HS-5 (cell line): ENCODE results near the gene GCHFR.

ENCODE experiments used
- DNase-seq: peaks from one replicate; pipeline ENCODE4 v3.0.0-alpha.2; 2012; ENCODE audit warnings: low read depth

The GCHFR gene

GRCh38 chr15:40775740-40776536 lies 12.1 kb downstream of the GCHFR start:
- DNase-seq = no peak

GRCh38 chr15:40776537-40777141 lies 12.8 kb downstream of the GCHFR start:
- no peak for DNase-seq

GRCh38 chr15:40782609-40783227 lies 18.9 kb downstream of the GCHFR start:
- no peak for DNase-seq

- DNase-seq = no peak
Measured at GRCh38 chr15:40785164-40785563, 21.3 kb downstream of the GCHFR start.

- no peak for DNase-seq
Measured at GRCh38 chr15:40785814-40786213, 21.9 kb downstream of the GCHFR start.

- no peak for DNase-seq
Measured at GRCh38 chr15:40787344-40787841, 23.5 kb downstream of the GCHFR start.

- DNase-seq = no peak
Measured at GRCh38 chr15:40787991-40788390, 24.1 kb downstream of the GCHFR start.

GRCh38 chr15:40789119-40789518 lies 25.3 kb downstream of the GCHFR start:
- no peak for DNase-seq

GRCh38 chr15:40789999-40790398 lies 26.1 kb downstream of the GCHFR start:
- DNase-seq = no peak

- no peak for DNase-seq
Measured at GRCh38 chr15:40790718-40791117, 26.9 kb downstream of the GCHFR start.

- no peak for DNase-seq
Measured at GRCh38 chr15:40792394-40792793, 28.5 kb downstream of the GCHFR start.

- peak; percentile 90 for DNase-seq
Measured at GRCh38 chr15:40793216-40793989, 29.5 kb downstream of the GCHFR start.

- DNase-seq = no peak
Measured at GRCh38 chr15:40796041-40796440, 32.2 kb downstream of the GCHFR start.

- DNase-seq = no peak
Measured at GRCh38 chr15:40796512-40796911, 32.6 kb downstream of the GCHFR start.

GRCh38 chr15:40799523-40799922 lies 35.7 kb downstream of the GCHFR start:
- DNase-seq = no peak

- DNase-seq = no peak
Measured at GRCh38 chr15:40803076-40803475, 39.2 kb downstream of the GCHFR start.

GRCh38 chr15:40803688-40804087 lies 39.8 kb downstream of the GCHFR start:
- DNase-seq = no peak

- no peak for DNase-seq
Measured at GRCh38 chr15:40806672-40807027, 42.8 kb downstream of the GCHFR start.

- DNase-seq = peak; percentile 92
Measured at GRCh38 chr15:40807028-40807887, 43.4 kb downstream of the GCHFR start, which contains the start of the genes DNAJC17 and ZFYVE19. Gene DNAJC17 (minus strand): TSS chr15:40807473. CDS start chr15:40807446, 27 bp downstream. Gene ZFYVE19 (plus strand): TSS chr15:40807089. CDS start chr15:40807590, 501 bp downstream.

GRCh38 chr15:40807888-40808461 lies 44.1 kb downstream of the GCHFR start:
- no peak for DNase-seq
